Middle frontal gyrus (tissue), 1 donor: ENCODE results near the gene RTRAF.
A peak's percentile ranks its signal among the peaks of the same experiment; 100 is the strongest.

Experiments used
- DNase-seq: peaks from one replicate; pipeline ENCODE4 v3.0.0-alpha.2; 2015; ENCODE audit warnings: low spot score; ENCODE audit errors: extremely low spot score

The RTRAF gene

DNA sequence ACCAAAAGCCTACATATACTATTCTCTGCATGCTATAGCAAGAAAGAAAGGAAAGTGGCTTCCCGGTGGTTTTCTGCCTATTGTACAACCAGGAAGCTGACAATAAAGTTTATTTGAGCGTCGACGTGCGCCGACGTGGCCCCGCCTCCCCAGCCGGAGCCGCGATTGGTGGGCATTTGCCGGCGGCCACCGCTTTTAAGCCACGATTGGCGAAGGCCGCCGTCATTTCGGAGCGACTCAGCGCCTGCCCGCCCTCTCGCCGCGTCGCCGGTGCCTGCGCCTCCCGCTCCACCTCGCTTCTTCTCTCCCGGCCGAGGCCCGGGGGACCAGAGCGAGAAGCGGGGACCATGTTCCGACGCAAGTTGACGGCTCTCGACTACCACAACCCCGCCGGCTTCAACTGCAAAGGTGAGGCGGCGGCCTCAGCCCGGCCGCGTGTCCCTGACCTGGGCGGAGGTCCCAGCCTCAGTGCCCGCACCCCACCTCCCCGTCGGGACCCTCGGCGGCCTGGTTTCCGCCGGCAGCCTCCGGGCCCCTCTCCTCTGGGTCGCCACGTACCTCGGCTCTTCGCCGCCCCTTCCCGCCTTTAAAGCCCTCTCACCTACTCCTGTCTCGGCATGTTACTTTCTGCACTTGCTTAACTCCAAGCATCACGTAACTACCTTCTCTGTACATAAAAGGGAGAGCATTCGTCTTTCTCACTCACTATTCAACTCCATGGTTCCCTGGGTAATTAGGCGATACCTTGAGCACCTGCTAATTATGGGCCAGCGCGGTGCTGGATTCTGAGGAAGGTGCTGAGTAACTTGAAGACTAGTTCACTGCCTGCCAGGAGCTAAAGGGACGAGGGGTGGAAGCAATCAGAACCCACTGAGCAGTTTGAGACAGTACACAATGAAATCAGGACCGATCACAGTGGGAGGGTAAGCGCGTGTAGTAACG lies at the start of gene RTRAF:
Gene RTRAF, plus strand, starts transcription at position 254 of the 942 bp plus-strand sequence. Its CDS starts 94 bp downstream, at position 348.
- peak; percentile 91 for DNase-seq

DNA sequence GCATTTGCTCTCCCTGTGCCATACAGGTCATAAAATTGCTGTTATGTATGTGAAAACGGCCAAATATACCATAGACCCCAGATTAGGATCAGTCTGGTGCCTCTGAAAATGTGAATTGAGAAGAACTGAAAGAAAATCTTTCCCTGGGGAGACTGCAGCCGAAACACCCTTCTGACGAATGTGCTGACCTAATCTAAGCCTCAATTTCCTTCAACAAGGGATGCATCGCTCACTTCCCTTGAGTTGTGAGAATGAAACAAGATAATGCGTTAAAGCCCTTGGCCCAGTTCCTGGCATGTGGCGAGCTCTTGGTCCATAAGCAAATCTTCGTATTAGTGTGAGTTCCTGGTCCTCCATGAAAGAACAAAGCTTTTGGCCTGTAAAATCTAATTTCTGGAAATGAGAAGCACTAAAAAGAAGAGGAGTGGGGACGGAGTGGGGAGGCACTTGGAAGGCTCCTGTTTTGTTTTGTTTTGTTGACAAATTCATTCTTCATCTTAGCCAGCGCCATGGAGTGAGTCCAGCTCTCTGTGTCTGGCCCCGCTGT lies 49.5 kb upstream of the RTRAF start:
- DNase-seq, result no peak

DNA sequence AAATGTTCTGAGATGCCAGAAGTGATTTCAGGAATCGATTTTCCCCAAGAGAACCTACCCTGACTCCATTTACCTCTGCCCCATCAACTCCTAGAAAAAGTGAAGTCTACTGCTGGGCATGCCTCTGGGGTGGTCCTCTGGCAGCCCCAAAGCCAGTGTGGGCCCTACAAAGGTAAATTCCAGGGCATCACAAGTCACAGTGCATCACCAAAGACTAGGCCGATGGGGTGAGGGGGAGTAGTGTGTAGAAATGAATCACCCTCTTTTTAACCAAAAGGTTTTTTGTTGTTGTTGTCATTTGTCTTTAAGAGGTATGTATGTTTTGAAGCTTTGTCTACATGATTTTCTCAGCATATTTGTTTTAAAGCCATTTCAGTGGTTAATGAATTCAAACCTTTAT lies 46.4 kb upstream of the RTRAF start:
- no peak for DNase-seq

DNA sequence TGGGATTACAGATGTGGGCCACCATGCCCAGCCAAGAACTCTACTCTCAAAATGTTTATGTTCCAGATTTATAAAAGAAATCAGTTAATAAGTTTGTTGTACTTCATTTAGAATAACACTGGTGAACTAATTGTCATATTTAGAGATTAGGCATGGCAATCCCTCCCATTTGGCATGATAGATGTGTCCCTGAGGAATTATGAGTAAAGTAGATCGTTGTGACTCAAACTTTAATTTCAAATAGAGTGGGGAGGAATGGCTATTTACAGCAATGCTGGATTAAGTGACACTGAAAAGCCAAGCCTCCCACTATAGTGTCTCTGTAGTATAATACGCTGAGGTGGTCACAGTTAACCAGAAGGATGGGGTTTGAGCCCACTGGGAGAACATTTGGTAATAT lies 39.3 kb upstream of the RTRAF start:
- DNase-seq, result no peak

GRCh38 chr14:51951656-51952055 lies 37.7 kb upstream of the RTRAF start:
- no peak for DNase-seq

DNA sequence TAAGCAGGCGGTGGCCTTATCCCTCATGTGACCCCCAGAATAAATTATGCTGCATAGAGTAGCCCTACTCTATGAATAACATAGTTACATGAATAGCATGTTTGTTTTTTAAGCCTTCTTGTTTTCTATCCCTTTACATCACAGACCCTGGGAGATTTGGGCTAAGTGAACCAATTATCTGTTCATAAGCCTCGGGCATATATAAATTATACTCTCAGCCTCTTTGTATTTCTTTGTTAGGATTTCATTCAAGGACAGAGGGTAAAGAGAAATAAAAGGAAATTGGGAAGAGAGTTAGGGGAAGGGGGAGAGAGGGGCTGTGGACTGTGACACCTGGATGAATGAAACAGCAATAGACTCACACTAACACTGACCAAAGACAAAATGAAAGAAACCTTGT lies 35.3 kb upstream of the RTRAF start:
- no peak for DNase-seq

GRCh38 chr14:51954657-51955056 lies 34.7 kb upstream of the RTRAF start:
- no peak for DNase-seq

DNA sequence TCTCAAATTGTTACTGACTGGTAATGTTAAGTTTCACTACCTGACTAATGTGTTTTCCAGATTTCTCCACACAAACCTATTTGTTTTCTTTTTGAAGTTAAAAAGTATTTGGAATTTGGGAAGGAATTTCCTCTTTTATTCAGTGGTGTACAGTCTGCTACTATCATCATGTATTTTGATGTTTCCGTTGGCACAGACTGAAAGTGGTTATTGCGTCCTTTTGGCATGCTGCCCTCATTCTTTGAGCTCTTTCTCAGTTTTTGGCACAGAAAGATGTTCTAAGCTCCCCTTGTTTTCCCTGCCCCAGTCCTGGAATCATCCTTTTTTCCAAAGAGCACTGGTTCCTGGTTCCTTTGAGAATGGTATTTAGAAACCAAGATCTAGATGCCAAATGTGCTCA lies 31.4 kb upstream of the RTRAF start:
- DNase-seq, result no peak

- no peak for DNase-seq
Measured at GRCh38 chr14:51959928-51960327, 29.4 kb upstream of the RTRAF start.

DNA sequence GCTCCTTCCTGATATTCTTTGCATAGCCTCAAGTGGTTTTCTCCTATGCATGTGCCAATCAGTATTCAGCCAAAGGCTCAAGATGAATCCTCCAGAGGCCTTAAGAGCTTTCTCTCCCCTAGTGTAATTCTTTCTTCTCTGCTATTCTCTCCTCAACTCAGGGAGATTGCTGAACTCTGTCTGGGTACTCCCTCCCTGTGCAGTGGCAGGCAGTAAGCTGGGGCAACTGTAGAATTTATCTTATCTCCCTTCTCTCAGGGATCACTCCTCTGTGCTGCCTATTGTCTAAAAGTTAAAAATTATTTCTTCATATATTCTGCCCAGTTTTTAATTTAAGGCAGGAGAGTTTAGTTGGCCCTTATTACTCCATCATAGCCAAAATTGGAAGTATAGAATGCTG lies 28.5 kb upstream of the RTRAF start:
- no peak for DNase-seq

GRCh38 chr14:51962711-51963110 lies 26.6 kb upstream of the RTRAF start:
- no peak for DNase-seq

GRCh38 chr14:51963286-51963685 lies 26.1 kb upstream of the RTRAF start:
- DNase-seq, result no peak

DNA sequence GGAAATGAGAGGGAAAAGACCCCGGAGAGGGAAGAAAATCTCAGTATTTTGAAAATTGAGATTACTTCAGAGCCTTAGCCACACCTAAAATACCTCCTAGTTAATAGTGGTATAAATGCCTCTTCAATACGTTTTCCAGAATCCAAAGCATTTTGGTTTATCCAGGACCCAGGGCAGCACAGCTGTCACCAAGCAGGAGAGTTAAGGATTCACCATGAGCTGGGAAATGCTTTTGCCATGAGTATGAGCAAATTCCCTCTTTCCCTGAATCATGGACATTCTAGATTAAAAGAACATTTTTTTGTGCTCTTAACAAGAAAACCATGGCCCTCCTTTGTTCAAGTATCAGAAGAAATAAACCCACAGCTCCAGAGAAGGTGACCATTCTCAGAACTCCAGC lies 21.8 kb upstream of the RTRAF start:
- no peak for DNase-seq

- no peak for DNase-seq
Measured at GRCh38 chr14:51969852-51970540, 19.4 kb upstream of the RTRAF start.

DNA sequence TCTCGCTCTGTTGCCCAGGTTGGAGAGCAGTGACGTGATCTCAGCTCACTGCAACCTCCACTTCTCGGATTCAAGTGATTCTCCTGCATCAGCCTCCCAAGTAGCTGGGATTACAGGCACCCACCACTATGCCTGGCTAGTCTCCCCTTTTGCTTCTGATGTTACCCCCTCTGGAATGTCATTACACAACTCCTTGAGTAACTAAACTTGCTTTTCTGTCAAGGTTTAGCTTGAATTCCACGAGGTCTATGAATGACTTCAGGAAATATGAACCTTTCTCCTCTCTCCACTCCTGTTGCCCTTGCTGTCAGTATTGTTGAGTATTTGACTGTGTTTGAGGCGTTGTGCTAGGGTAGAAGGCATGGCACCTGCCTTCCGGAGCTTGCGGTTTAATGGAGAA lies 16.8 kb upstream of the RTRAF start:
- no peak for DNase-seq

- no peak for DNase-seq
Measured at GRCh38 chr14:51977075-51977474, 12.3 kb upstream of the RTRAF start.

DNA sequence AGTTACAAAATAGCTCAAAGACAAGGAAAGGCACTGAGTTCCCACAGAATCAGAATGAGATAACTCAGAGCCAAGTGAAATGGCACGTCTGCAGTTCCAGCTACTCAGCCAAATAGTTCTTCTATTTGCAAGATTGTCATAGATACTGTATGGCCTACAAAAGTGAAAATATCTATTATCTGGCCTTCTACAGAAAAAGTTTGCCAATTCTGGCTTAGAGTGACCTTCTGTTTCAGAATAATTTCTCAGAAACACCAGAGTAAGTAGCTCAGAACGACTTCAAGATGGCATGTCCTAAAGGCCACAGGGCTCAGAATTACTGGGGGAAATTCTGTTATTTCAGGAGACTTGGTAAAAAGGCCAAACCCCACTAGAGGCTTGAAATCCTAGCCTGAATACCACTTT lies 10.7 kb upstream of the RTRAF start:
- no peak for DNase-seq

DNA sequence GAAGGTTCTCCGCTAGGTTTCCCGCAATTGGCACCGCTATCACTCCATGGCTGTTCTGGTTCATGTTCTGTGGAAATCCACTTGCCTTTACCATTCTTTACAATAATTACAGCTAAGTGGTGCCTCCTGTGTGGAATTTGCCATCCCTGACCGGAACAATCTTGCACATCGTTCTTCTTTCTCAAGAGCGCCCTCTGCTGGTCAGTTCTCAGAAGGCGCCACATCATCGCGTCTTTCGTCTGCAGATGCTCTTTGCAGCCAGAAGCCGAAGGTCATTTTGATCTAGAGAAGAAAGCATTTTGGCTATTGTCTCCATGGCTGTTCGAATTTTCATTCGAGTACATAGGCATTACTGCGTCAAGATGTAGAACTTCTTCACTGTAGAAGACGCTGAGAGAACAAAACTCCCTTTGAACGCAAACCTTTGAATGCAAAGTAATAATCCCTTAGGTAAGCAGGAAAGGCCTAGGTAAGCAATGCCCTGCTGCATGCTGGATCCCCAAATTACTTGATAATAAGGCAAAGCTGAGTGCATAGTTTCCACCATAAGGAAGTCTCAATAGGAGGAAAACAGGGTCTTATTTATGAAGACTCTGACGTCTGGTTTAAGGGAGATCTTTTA lies 10.1 kb upstream of the RTRAF start:
- DNase-seq, result peak; percentile 67

GRCh38 chr14:51981218-51981854 lies 8.0 kb upstream of the RTRAF start:
- no peak for DNase-seq

- DNase-seq, result no peak
Measured at GRCh38 chr14:51988221-51988620, 1.1 kb upstream of the RTRAF start.

DNA sequence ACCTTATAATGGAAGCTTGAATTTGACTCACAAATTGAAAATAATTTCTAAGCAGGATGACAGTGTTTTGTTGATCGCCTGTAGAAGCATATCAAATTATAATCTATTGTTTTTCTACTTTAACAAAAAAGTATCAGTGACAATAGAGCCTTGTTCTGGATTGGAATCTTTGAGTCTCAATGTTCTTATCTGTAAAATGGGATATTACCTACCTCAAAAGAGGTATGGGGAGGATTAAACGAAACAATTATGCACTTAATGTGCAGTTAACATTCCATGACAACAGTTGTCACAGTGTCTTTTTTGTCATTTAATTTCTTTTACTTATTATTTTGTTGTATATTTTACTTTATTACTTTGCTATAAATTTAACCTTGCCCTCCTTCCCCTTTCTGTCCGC lies 1.1 kb downstream of the RTRAF start:
- DNase-seq, result no peak
